Activated CD8-positive, alpha-beta T cell treated with anti-CD3 and anti-CD28 coated beads, Interleukin-2, amount 10 ng/mL, durations not matched to agents 7 days and 5 days (primary cell): ENCODE data around the gene SLC16A8. TPM values are rescaled to one million over a fixed set of nuclear protein-coding genes. Genes with fewer than 3 reads are reported as not detected.
A peak's percentile ranks its signal among the peaks of the same experiment; 100 is the strongest.

ENCODE experiments used
- ATAC-seq: fragments of 150-1000 bp; cut with Tn5 transposase; one replicate; pipeline ENCODE4 v1.10.0; 2021; ENCODE audit warnings: moderate library complexity
- CTCF ChIA-PET: fragments of 350-600 bp; sonication (Branson Sonifier 250); formaldehyde crosslinking; loops from one replicate; lab custom pipeline; 2021; ENCODE audit warnings: antibody characterized with exemption; lab: Charles Lee
- POLR2A ChIA-PET: fragments of 350-600 bp; sonication (Branson Sonifier 250); formaldehyde crosslinking; loops from one replicate; lab custom pipeline; 2021; ENCODE audit warnings: antibody characterized with exemption; lab: Charles Lee
- DNase-seq: peaks from one replicate; pipeline ENCODE4 v3.0.0-alpha.2; 2020
- H3K27ac Mint-ChIP-seq: one replicate; pipeline ENCODE4 v1.8.0; 2021; ENCODE audit warnings: mild to moderate bottlenecking, mixed read lengths
- H3K27me3 Mint-ChIP-seq: one replicate; pipeline ENCODE4 v1.8.0; 2021; ENCODE audit warnings: low read depth, mixed read lengths
- H3K36me3 Mint-ChIP-seq: one replicate; pipeline ENCODE4 v1.8.0; 2021; ENCODE audit warnings: low read depth, mixed read lengths
- H3K4me1 Mint-ChIP-seq: one replicate; pipeline ENCODE4 v1.8.0; 2021; ENCODE audit warnings: low read depth, mixed read lengths
- H3K4me3 Mint-ChIP-seq: one replicate; pipeline ENCODE4 v1.8.0; 2021; ENCODE audit warnings: mild to moderate bottlenecking, mixed read lengths
- H3K9me3 Mint-ChIP-seq: one replicate; pipeline ENCODE4 v1.8.0; 2022; ENCODE audit warnings: mixed read lengths; ENCODE audit not compliant: insufficient read depth
- total RNA-seq, 2 experiments: library from RNA; stranded (reverse); gene quantifications; one replicate each; pipeline ENCODE4 v1.2.3, GENCODE V29; 2021

The SLC16A8 gene
- total RNA-seq: not detected

GRCh38 chr22:38083931-38084631, at the start of gene SLC16A8:
TSS of gene SLC16A8 (minus strand) at chr22:38084184. CDS start at chr22:38082873, 1,311 bp downstream.
- no peak for DNase-seq
- ChIA-PET CTCF (interaction anchor here (1.1 kb wide), 1 partner anchor 32 kb away, joined by 5 read pairs; no protein-coding TSS in a partner anchor), POLR2A (no interaction called here)
- peaks cover 20% of the 10 kb centered on the region for H3K27me3 Mint-ChIP-seq
- no peak within 1 kb of the TSS for H3K27ac Mint-ChIP-seq
- no peaks in the 10 kb centered on the region for H3K4me1 Mint-ChIP-seq
- no peak for ATAC-seq
- H3K36me3 Mint-ChIP-seq: no peaks in the 10 kb centered on the region
- H3K4me3 Mint-ChIP-seq: no peak within 1 kb of the TSS
- H3K9me3 Mint-ChIP-seq: no peaks in the 10 kb centered on the region

GRCh38 chr22:38133331-38133730, 49.3 kb upstream of the SLC16A8 start:
- H3K27ac Mint-ChIP-seq: no peak overlapping the region
- H3K4me1 Mint-ChIP-seq: peaks cover 6% of the 10 kb centered on the region
- H3K27me3 Mint-ChIP-seq: no peaks in the 10 kb centered on the region
- DNase-seq: no peak
- peaks cover 2% of the 10 kb centered on the region for H3K36me3 Mint-ChIP-seq
- H3K9me3 Mint-ChIP-seq: no peaks in the 10 kb centered on the region
- no peak for ATAC-seq
- CTCF ChIA-PET: no interaction called here
- H3K4me3 Mint-ChIP-seq: no peak overlapping the region
- POLR2A ChIA-PET: interaction anchor here (0.5 kb wide), 1 partner anchor 17 kb away, joined by 3 read pairs; no protein-coding TSS in a partner anchor

GRCh38 chr22:38132794-38133193, 48.8 kb upstream of the SLC16A8 start:
- ATAC-seq: no peak
- Mint-ChIP-seq H3K9me3 (no peaks in the 10 kb centered on the region), H3K4me1 (peaks cover 6% of the 10 kb centered on the region), H3K36me3 (peaks cover 2% of the 10 kb centered on the region), H3K27me3 (no peaks in the 10 kb centered on the region), H3K27ac (no peak overlapping the region), H3K4me3 (no peak overlapping the region)
- ChIA-PET CTCF (no interaction called here), POLR2A (no interaction called here)
- no peak for DNase-seq

GRCh38 chr22:38132136-38132535, 48.2 kb upstream of the SLC16A8 start:
- ATAC-seq (no peak), DNase-seq (no peak)
- Mint-ChIP-seq H3K9me3 (no peaks in the 10 kb centered on the region), H3K27ac (no peak overlapping the region), H3K36me3 (peaks cover 2% of the 10 kb centered on the region), H3K4me1 (peaks cover 6% of the 10 kb centered on the region), H3K27me3 (no peaks in the 10 kb centered on the region), H3K4me3 (no peak overlapping the region)
- ChIA-PET CTCF (no interaction called here), POLR2A (no interaction called here)

- H3K9me3 Mint-ChIP-seq: no peaks in the 10 kb centered on the region
These were observed 47.4 kb upstream of the SLC16A8 start for GRCh38 chr22:38131399-38131798.

GRCh38 chr22:38129856-38130255, 45.9 kb upstream of the SLC16A8 start:
- no peak for DNase-seq
- CTCF ChIA-PET: no interaction called here
- POLR2A ChIA-PET: no interaction called here
- Mint-ChIP-seq H3K27me3 (no peaks in the 10 kb centered on the region), H3K27ac (no peak overlapping the region), H3K4me3 (no peak overlapping the region), H3K9me3 (no peaks in the 10 kb centered on the region), H3K4me1 (no peaks in the 10 kb centered on the region), H3K36me3 (no peaks in the 10 kb centered on the region)
- ATAC-seq: no peak

More at GRCh38 chr22:38131399-38131798, 47.4 kb upstream of the SLC16A8 start:
- H3K4me3 Mint-ChIP-seq: no peak overlapping the region
- ChIA-PET POLR2A (no interaction called here), CTCF (no interaction called here)
- no peak overlapping the region for H3K27ac Mint-ChIP-seq
- H3K36me3 Mint-ChIP-seq: peaks cover 2% of the 10 kb centered on the region
- H3K4me1 Mint-ChIP-seq: peaks cover 6% of the 10 kb centered on the region
- DNase-seq (no peak), ATAC-seq (no peak)
- H3K27me3 Mint-ChIP-seq: no peaks in the 10 kb centered on the region

- POLR2A ChIA-PET: no interaction called here
- Mint-ChIP-seq H3K4me3 (no peak overlapping the region), H3K9me3 (no peaks in the 10 kb centered on the region), H3K27ac (no peak overlapping the region), H3K27me3 (no peaks in the 10 kb centered on the region), H3K4me1 (peaks cover 5% of the 10 kb centered on the region), H3K36me3 (no peaks in the 10 kb centered on the region)
- ATAC-seq: no peak
- CTCF ChIA-PET: no interaction called here
- DNase-seq: no peak
These were observed 45.0 kb upstream of the SLC16A8 start for GRCh38 chr22:38129021-38129420.

- H3K36me3 Mint-ChIP-seq: no peaks in the 10 kb centered on the region
- no peaks in the 10 kb centered on the region for H3K27me3 Mint-ChIP-seq
- no peak overlapping the region for H3K27ac Mint-ChIP-seq
- H3K9me3 Mint-ChIP-seq: no peaks in the 10 kb centered on the region
- ChIA-PET CTCF (no interaction called here), POLR2A (no interaction called here)
- peaks cover 11% of the 10 kb centered on the region for H3K4me1 Mint-ChIP-seq
- ATAC-seq: no peak
- no peak overlapping the region for H3K4me3 Mint-ChIP-seq
- no peak for DNase-seq
These were observed 43.9 kb upstream of the SLC16A8 start for GRCh38 chr22:38127869-38128268.

- DNase-seq: no peak
- ChIA-PET CTCF (no interaction called here), POLR2A (no interaction called here)
- Mint-ChIP-seq H3K36me3 (no peaks in the 10 kb centered on the region), H3K27me3 (no peaks in the 10 kb centered on the region), H3K27ac (no peak overlapping the region), H3K9me3 (no peaks in the 10 kb centered on the region), H3K4me1 (peaks cover 15% of the 10 kb centered on the region), H3K4me3 (no peak overlapping the region)
- no peak for ATAC-seq
These were observed 43.1 kb upstream of the SLC16A8 start for GRCh38 chr22:38126928-38127668.

GRCh38 chr22:38125751-38126201, 41.8 kb upstream of the SLC16A8 start:
- ChIA-PET CTCF (no interaction called here), POLR2A (no interaction called here)
- DNase-seq (no peak), ATAC-seq (no peak)
- Mint-ChIP-seq H3K9me3 (no peaks in the 10 kb centered on the region), H3K27me3 (no peaks in the 10 kb centered on the region), H3K36me3 (no peaks in the 10 kb centered on the region), H3K4me1 (peaks cover 15% of the 10 kb centered on the region), H3K4me3 (no peak overlapping the region), H3K27ac (no peak overlapping the region)

GRCh38 chr22:38125038-38125610, 41.1 kb upstream of the SLC16A8 start:
- Mint-ChIP-seq H3K36me3 (no peaks in the 10 kb centered on the region), H3K4me3 (no peak overlapping the region), H3K27me3 (no peaks in the 10 kb centered on the region), H3K9me3 (no peaks in the 10 kb centered on the region), H3K27ac (peak overlapping the region; percentile 57), H3K4me1 (peaks cover 15% of the 10 kb centered on the region)
- ATAC-seq (no peak), DNase-seq (no peak)
- ChIA-PET CTCF (no interaction called here), POLR2A (no interaction called here)
